Neuronal stem cell (in vitro differentiated cells): ENCODE data around the gene SYT13.

Experiments
- DNase-seq: peaks from one replicate; pipeline ENCODE4 v3.0.0-alpha.2; 2013; ENCODE audit warnings: low spot score
- H2AFZ ChIP-seq: one replicate; pipeline ENCODE4 v1.6.1; 2013; ENCODE audit warnings: mild to moderate bottlenecking, low read length, inconsistent platforms
- H2AK5ac ChIP-seq: 2 replicates; pipeline ENCODE4 v1.6.1; 2013; ENCODE audit warnings: low read depth, mild to moderate bottlenecking, inconsistent platforms, low read length, moderate library complexity, mixed read lengths
- H2BK120ac ChIP-seq: 2 replicates; pipeline ENCODE4 v1.6.1; 2013; ENCODE audit warnings: low read depth, mild to moderate bottlenecking, inconsistent platforms, low read length, moderate library complexity, mixed read lengths
- H2BK12ac ChIP-seq: one replicate; pipeline ENCODE4 v1.6.1; 2013; ENCODE audit warnings: low read length, inconsistent platforms
- H2BK15ac ChIP-seq: 2 replicates; pipeline ENCODE4 v1.6.1; 2013; ENCODE audit warnings: mild to moderate bottlenecking, low read length, inconsistent platforms, mixed read lengths
- H2BK5ac ChIP-seq: one replicate; pipeline ENCODE4 v1.6.1; 2013; ENCODE audit warnings: inconsistent platforms, mild to moderate bottlenecking, low read length, moderate library complexity
- H3K14ac ChIP-seq: one replicate; pipeline ENCODE4 v1.6.1; 2013; ENCODE audit warnings: low read length, inconsistent platforms
- H3K18ac ChIP-seq: 2 replicates; pipeline ENCODE4 v1.6.1; 2013; ENCODE audit warnings: low read length, inconsistent platforms
- H3K23ac ChIP-seq: 2 replicates; pipeline ENCODE4 v1.6.1; 2013; ENCODE audit warnings: low read depth, mild to moderate bottlenecking, mixed read lengths, low read length, inconsistent platforms; ENCODE audit not compliant: poor library complexity
- H3K27ac ChIP-seq: replicated peaks from 3 replicates; pipeline ENCODE4 v1.5.1; 2013; ENCODE audit warnings: low read length, inconsistent platforms
- H3K27me3 ChIP-seq, 3 experiments: 2 replicates each; pipeline ENCODE4 v1.6.1; 2013; ENCODE audit warnings: low read length in 3 of 3, mild to moderate bottlenecking in 2 of 3, inconsistent platforms in 1 of 3, low read depth in 1 of 3, mixed read lengths in 1 of 3, moderate library complexity in 1 of 3; ENCODE audit not compliant: control insufficient read depth in 3 of 3, insufficient read depth in 3 of 3
- H3K36me3 ChIP-seq, 2 donors: replicated peaks in 1 of 2; 2 replicates each; pipeline ENCODE4 v1.6.1; 2013; ENCODE audit warnings: low read length in 2 of 2; ENCODE audit not compliant: control insufficient read depth in 2 of 2, insufficient read depth in 2 of 2
- H3K4ac ChIP-seq: 2 replicates; pipeline ENCODE4 v1.6.1; 2013; ENCODE audit warnings: inconsistent platforms, mild to moderate bottlenecking, low read length, moderate library complexity
- H3K4me1 ChIP-seq, 2 donors: 1 replicate in 1 of 2; 2 replicates in 1 of 2; pipeline ENCODE4 v1.6.1; 2013; ENCODE audit warnings: low read length in 2 of 2, low read depth in 1 of 2; ENCODE audit not compliant: control insufficient read depth in 2 of 2, insufficient read depth in 1 of 2
- H3K4me2 ChIP-seq: one replicate; pipeline ENCODE4 v1.6.1; 2013; ENCODE audit warnings: mild to moderate bottlenecking, low read length, inconsistent platforms; ENCODE audit not compliant: insufficient read depth, poor library complexity, severe bottlenecking
- H3K4me3 ChIP-seq, 2 donors: 2 replicates each; pipeline ENCODE4 v1.5.1; 2013; ENCODE audit warnings: low read length in 2 of 2, mild to moderate bottlenecking in 2 of 2, inconsistent platforms in 1 of 2, moderate library complexity in 1 of 2
- H3K79me1 ChIP-seq: one replicate; pipeline ENCODE4 v1.6.1; 2013; ENCODE audit warnings: low read depth, mild to moderate bottlenecking, inconsistent platforms, low read length, moderate library complexity
- H3K9ac ChIP-seq: one replicate; pipeline ENCODE4 v1.6.1; 2013; ENCODE audit warnings: mild to moderate bottlenecking, low read depth, low read length, inconsistent platforms; ENCODE audit not compliant: poor library complexity
- H3K9me3 ChIP-seq, 2 donors: replicated peaks in 1 of 2; 2 replicates each; pipeline versions ENCODE3 to v1.6.1; 2013; ENCODE audit warnings: low read length in 2 of 2, mild to moderate bottlenecking in 2 of 2, inconsistent platforms in 1 of 2, low read depth in 1 of 2, mixed read lengths in 1 of 2, moderate library complexity in 1 of 2; ENCODE audit not compliant: control insufficient read depth in 2 of 2, insufficient read depth in 1 of 2
- H4K8ac ChIP-seq: one replicate; pipeline ENCODE4 v1.6.1; 2013; ENCODE audit warnings: low read depth, mild to moderate bottlenecking, inconsistent platforms, low read length, moderate library complexity
- H4K91ac ChIP-seq: one replicate; pipeline ENCODE4 v1.6.1; 2013; ENCODE audit warnings: low read length, low read depth, mild to moderate bottlenecking, inconsistent platforms; ENCODE audit not compliant: poor library complexity
- whole genome bisulfite sequencing, 2 donors: extraction: QIAGEN DNeasy Blood & Tissue Kit; methylation state at CpG; one replicate each; pipeline ENCODE4 v1.1.7; 2013; ENCODE audit warnings: missing lambda C conversion rate in 2 of 2, mixed read lengths in 1 of 2; ENCODE audit not compliant: insufficient read length in 2 of 2, insufficient replicate concordance in 1 of 2; ENCODE audit errors: extremely low coverage in 2 of 2; 5-methylcytosine and 5-hydroxymethylcytosine counted together

Gene SYT13

GRCh38 chr11:45288339-45288738, 2.2 kb upstream of the SYT13 start:
- H3K4me3 ChIP-seq = no peak overlapping the region
- peaks cover 0 to 3% of the 10 kb centered on the region in 2 donors for H3K9me3 ChIP-seq
- H4K91ac ChIP-seq = no peak overlapping the region
- H3K14ac ChIP-seq = no peak overlapping the region
- no peak overlapping the region for H3K18ac ChIP-seq
- H4K8ac ChIP-seq = no peak overlapping the region
- H2AFZ ChIP-seq = no peak overlapping the region
- H2AK5ac ChIP-seq = no peak overlapping the region
- WGBS, 2 donors = no CpG with 5 or more reads among the region's 2 CpGs
- H3K9ac ChIP-seq = no peak overlapping the region
- no peak overlapping the region for H2BK5ac ChIP-seq
- peaks cover 5 to 6% of the 10 kb centered on the region in 2 donors for H3K4me1 ChIP-seq
- H3K23ac ChIP-seq = no peak overlapping the region
- no peaks in the 10 kb centered on the region for H3K79me1 ChIP-seq
- no peak for DNase-seq
- peaks cover 0 to 61% (median 11%) of the 10 kb centered on the region in 3 experiments for H3K27me3 ChIP-seq
- no peaks in the 10 kb centered on the region for H3K36me3 ChIP-seq
- H3K4me2 ChIP-seq = no peak overlapping the region
- H2BK120ac ChIP-seq = no peak overlapping the region
- H2BK15ac ChIP-seq = no peak overlapping the region
- H3K27ac ChIP-seq = no peak overlapping the region
- H2BK12ac ChIP-seq = no peak overlapping the region
- no peak overlapping the region for H3K4ac ChIP-seq

GRCh38 chr11:45287316-45287903, 1.3 kb upstream of the SYT13 start:
- no peaks in the 10 kb centered on the region for H3K79me1 ChIP-seq
- no peak overlapping the region for H3K4me2 ChIP-seq
- no peak overlapping the region for H3K14ac ChIP-seq
- no peak overlapping the region for H2AK5ac ChIP-seq
- H3K4ac ChIP-seq = no peak overlapping the region
- no peak overlapping the region for H2BK5ac ChIP-seq
- H3K9me3 ChIP-seq = peaks cover 0 to 3% of the 10 kb centered on the region in 2 donors
- no CpG with 5 or more reads among the region's 3 CpGs for WGBS, 2 donors
- H3K9ac ChIP-seq = no peak overlapping the region
- no peak overlapping the region for H3K23ac ChIP-seq
- H3K27ac ChIP-seq = no peak overlapping the region
- no peak overlapping the region for H2BK12ac ChIP-seq
- no peak overlapping the region for H3K18ac ChIP-seq
- H3K27me3 ChIP-seq = peaks cover 0 to 66% (median 11%) of the 10 kb centered on the region in 3 experiments
- H3K36me3 ChIP-seq = no peaks in the 10 kb centered on the region
- no peak overlapping the region for H2AFZ ChIP-seq
- no peak overlapping the region for H4K8ac ChIP-seq
- H3K4me3 ChIP-seq = no peak overlapping the region
- no peak overlapping the region for H2BK15ac ChIP-seq
- H4K91ac ChIP-seq = no peak overlapping the region
- H2BK120ac ChIP-seq = no peak overlapping the region
- DNase-seq = no peak
- H3K4me1 ChIP-seq = peaks cover 5 to 6% of the 10 kb centered on the region in 2 donors

- Histone ChIP-seq H3K4me1 (peaks cover 5 to 12% of the 10 kb centered on the region in 2 donors), H3K36me3 (no peaks in the 10 kb centered on the region), H3K23ac (peak overlapping the region; percentile 37), H2BK15ac (peak overlapping the region; percentile 38), H3K9me3 (peaks cover 0 to 3% of the 10 kb centered on the region in 2 donors), H3K4me2 (peak overlapping the region; percentile 99), H3K9ac (peak overlapping the region; percentile 84), H4K91ac (no peak overlapping the region), H3K79me1 (no peaks in the 10 kb centered on the region), H3K4me3 (peak overlapping the region in 1 of 2 donors; percentile 94), H3K14ac (no peak overlapping the region), H4K8ac (peak overlapping the region; percentile 29), H2AFZ (peak overlapping the region; percentile 90), H3K27ac (no peak overlapping the region), H3K4ac (no peak overlapping the region), H2BK12ac (no peak overlapping the region), H2BK5ac (peak overlapping the region; percentile 4), H2AK5ac (no peak overlapping the region), H2BK120ac (no peak overlapping the region), H3K27me3 (peaks cover 0 to 65% (median 11%) of the 10 kb centered on the region in 3 experiments), H3K18ac (peak overlapping the region; percentile 46)
- DNase-seq = no peak
- WGBS, 2 donors = no CpG with 5 or more reads among the region's 13 CpGs
Observed at GRCh38 chr11:45285250-45285828, 802 bp downstream of the SYT13 start.

GRCh38 chr11:45282081-45282480, 4.1 kb downstream of the SYT13 start:
- H3K14ac ChIP-seq = no peak overlapping the region
- peak overlapping the region; percentile 4 for H3K23ac ChIP-seq
- no peak overlapping the region for H3K4ac ChIP-seq
- no peak overlapping the region for H2BK15ac ChIP-seq
- H3K36me3 ChIP-seq = no peaks in the 10 kb centered on the region
- peaks cover 0 to 5% of the 10 kb centered on the region in 2 donors for H3K9me3 ChIP-seq
- H4K91ac ChIP-seq = no peak overlapping the region
- no peak overlapping the region for H2BK12ac ChIP-seq
- no peaks in the 10 kb centered on the region for H3K79me1 ChIP-seq
- H2AK5ac ChIP-seq = no peak overlapping the region
- no peak overlapping the region for H3K27ac ChIP-seq
- no peak overlapping the region for H2BK120ac ChIP-seq
- no peak overlapping the region for H2AFZ ChIP-seq
- peaks cover 12 to 13% of the 10 kb centered on the region in 2 donors for H3K4me1 ChIP-seq
- H3K4me3 ChIP-seq = no peak overlapping the region
- no peak overlapping the region for H3K18ac ChIP-seq
- DNase-seq = no peak
- H2BK5ac ChIP-seq = no peak overlapping the region
- H4K8ac ChIP-seq = no peak overlapping the region
- no CpG with 5 or more reads among the region's 6 CpGs for WGBS, 2 donors
- H3K9ac ChIP-seq = no peak overlapping the region
- H3K27me3 ChIP-seq = peaks cover 0 to 50% (median 11%) of the 10 kb centered on the region in 3 experiments
- H3K4me2 ChIP-seq = no peak overlapping the region
